OCI-LY7 (cell line): ENCODE data around the gene FBN3. TPM values are rescaled to one million over a fixed set of nuclear protein-coding genes. Genes with fewer than 3 reads are reported as not detected.

Experiments
- BruUV-seq: library from RNA; stranded (reverse); fragments of 400-500 nt; replicated peaks from 2 replicates; lab custom pipeline; 2021; lab: Mats Ljungman, UMichigan
- CTCF ChIA-PET: fragments of 300-600 bp; sonication (Branson Sonifier 250); formaldehyde crosslinking; loops from one replicate; lab custom pipeline; 2022; ENCODE audit warnings: antibody characterized with exemption; ENCODE audit not compliant: unreplicated experiment; lab: Charles Lee
- POLR2A ChIA-PET: fragments of 300-600 bp; sonication (Branson Sonifier 250); formaldehyde crosslinking; loops from one replicate; lab custom pipeline; 2022; ENCODE audit warnings: antibody characterized with exemption; lab: Charles Lee
- DNase-seq: peaks from one replicate; pipeline ENCODE4 v3.0.0-alpha.2; 2015; ENCODE audit warnings: low spot score
- H2AFZ ChIP-seq: fragments of 200-600 bp; sonication (generic), shearing (Covaris generic); 2 replicates; pipeline ENCODE4 v1.6.1; 2014; ENCODE audit warnings: mild to moderate bottlenecking, antibody characterized with exemption, low read length, moderate library complexity
- H3K27ac ChIP-seq: fragments of 200-600 bp; sonication (generic); 2 replicates; pipeline ENCODE4 v1.5.1; 2014; ENCODE audit warnings: mixed run types, low read depth, mild to moderate bottlenecking, moderate library complexity, low read length, inconsistent platforms; ENCODE audit not compliant: poor library complexity, severe bottlenecking
- H3K36me3 ChIP-seq: fragments of 200-600 bp; sonication (generic); 2 replicates; pipeline ENCODE4 v1.6.1; 2014; ENCODE audit warnings: mild to moderate bottlenecking, antibody characterized with exemption, low read length, moderate library complexity, mixed read lengths; ENCODE audit not compliant: insufficient read depth
- H3K4me1 ChIP-seq: fragments of 200-600 bp; sonication (generic); 2 replicates; pipeline ENCODE4 v1.5.1; 2014; ENCODE audit warnings: mild to moderate bottlenecking, low read length; ENCODE audit not compliant: insufficient read depth, poor library complexity, severe bottlenecking
- H3K4me2 ChIP-seq: fragments of 200-600 bp; sonication (generic); 2 replicates; pipeline ENCODE4 v1.6.1; 2014; ENCODE audit warnings: mild to moderate bottlenecking, low read length
- H3K4me3 ChIP-seq: fragments of 200-600 bp; sonication (generic); 2 replicates; pipeline ENCODE4 v1.5.1; 2014; ENCODE audit warnings: mild to moderate bottlenecking, low read depth, low read length; ENCODE audit not compliant: poor library complexity, severe bottlenecking
- H3K79me2 ChIP-seq: fragments of 200-600 bp; sonication (generic); 2 replicates; pipeline ENCODE4 v1.6.1; 2016; ENCODE audit warnings: low read depth, mild to moderate bottlenecking, low read length, moderate library complexity, mixed read lengths; ENCODE audit not compliant: insufficient read depth
- H3K9me2 ChIP-seq: fragments of 200-600 bp; sonication (generic); 2 replicates; pipeline ENCODE4 v1.6.1; 2016; ENCODE audit warnings: mild to moderate bottlenecking, low read length, mixed read lengths; ENCODE audit not compliant: insufficient read depth
- H3K9me3 ChIP-seq: fragments of 200-600 bp; sonication (generic); 2 replicates; pipeline ENCODE4 v1.6.1; 2014; ENCODE audit warnings: mild to moderate bottlenecking, mixed run types, low read length, mixed read lengths
- H4K20me1 ChIP-seq: fragments of 200-600 bp; sonication (generic); 2 replicates; pipeline ENCODE4 v1.6.1; 2014; ENCODE audit warnings: mild to moderate bottlenecking, antibody characterized with exemption, low read length, moderate library complexity, mixed read lengths; ENCODE audit not compliant: insufficient read depth
- CTCF ChIP-seq: fragments of 200-600 bp; sonication (generic); conservative IDR thresholded peaks from 2 replicates; pipeline ENCODE4 v1.5.1; 2014; ENCODE audit warnings: mild to moderate bottlenecking, antibody characterized with exemption, low read length, moderate library complexity, mixed read lengths
- EZH2phosphoT487 ChIP-seq: fragments of 200-600 bp; sonication (generic); IDR thresholded peaks from 2 replicates; pipeline ENCODE4 v1.6.1; 2018; ENCODE audit warnings: low read depth, borderline replicate concordance, mild to moderate bottlenecking, mixed run types, antibody characterized with exemption, low read length, moderate library complexity, mixed read lengths
- intact Hi-C: fragments of 100-400 bp; cut with micrococcal nuclease; formaldehyde crosslinking; loops from one replicate; pipeline ENCODE4 v1.10.0; 2022; ENCODE audit not compliant: unreplicated experiment
- total RNA-seq, 2 experiments: library from RNA; depleted of rRNA in 1 of 2; stranded (reverse); fragments of >200 nt in 1 of 2; shearing (Covaris generic) in 1 of 2; gene quantifications; 2 replicates each; pipeline ENCODE4 v1.2.3, GENCODE V29; 2014 to 2022

The FBN3 gene
- total RNA-seq, 2 experiments from 2014 or later = not detected

- Histone ChIP-seq H3K79me2 (no peaks in the 10 kb centered on the region), H3K4me1 (no peaks in the 10 kb centered on the region), H2AFZ (no peak overlapping the region), H3K4me2 (no peak overlapping the region), H3K4me3 (no peak overlapping the region), H3K36me3 (no peaks in the 10 kb centered on the region), H3K9me3 (no peaks in the 10 kb centered on the region), H3K27ac (no peak overlapping the region), H3K9me2 (no peaks in the 10 kb centered on the region), H4K20me1 (no peaks in the 10 kb centered on the region)
- CTCF ChIA-PET = no interaction called here
- BruUV-seq = no TSS peak
- POLR2A ChIA-PET = interaction anchor here (0.5 kb wide), 1 partner anchor 11 kb away, joined by 4 read pairs; no protein-coding TSS in a partner anchor
- no peak for DNase-seq
- intact Hi-C loops = no loop called here
- TF ChIP-seq CTCF (no peak), EZH2phosphoT487 (no peak)
These were observed 39.3 kb downstream of the FBN3 start for GRCh38 chr19:8109890-8110662.

- H3K4me1 ChIP-seq = no peaks in the 10 kb centered on the region
- no peak overlapping the region for H3K4me2 ChIP-seq
- ChIA-PET CTCF (no interaction called here), POLR2A (no interaction called here)
- TF ChIP-seq CTCF = no peak
- TF ChIP-seq EZH2phosphoT487 = no peak
- no peaks in the 10 kb centered on the region for H3K9me2 ChIP-seq
- DNase-seq = no peak
- BruUV-seq = no TSS peak
- no peak overlapping the region for H2AFZ ChIP-seq
- no peaks in the 10 kb centered on the region for H4K20me1 ChIP-seq
- no peaks in the 10 kb centered on the region for H3K79me2 ChIP-seq
- H3K27ac ChIP-seq = no peak overlapping the region
- no peaks in the 10 kb centered on the region for H3K36me3 ChIP-seq
- intact Hi-C loops = no loop called here
- H3K4me3 ChIP-seq = no peak overlapping the region
- no peaks in the 10 kb centered on the region for H3K9me3 ChIP-seq
These were observed 39.9 kb downstream of the FBN3 start for GRCh38 chr19:8109455-8109854.
